Suprapubic skin (tissue), 4 donors: ENCODE results near the gene ZFAND3. TPM values are rescaled to one million over a fixed set of nuclear protein-coding genes. Genes with fewer than 3 reads are reported as not detected.

ENCODE experiments used
- DNase-seq, 2 donors: peaks; one replicate each; pipeline ENCODE4 v3.0.0-alpha.2; 2019; ENCODE audit warnings: low spot score in 2 of 2
- H3K27ac ChIP-seq: fragments of 200-600 bp; sonication (generic); one replicate; pipeline ENCODE4 v1.5.1; 2019
- H3K27me3 ChIP-seq: fragments of 200-600 bp; sonication (generic); one replicate; pipeline ENCODE4 v1.5.1; 2019
- H3K36me3 ChIP-seq: fragments of 200-600 bp; sonication (generic); one replicate; pipeline ENCODE4 v1.5.1; 2019
- H3K4me1 ChIP-seq: fragments of 200-600 bp; sonication (generic); one replicate; pipeline ENCODE4 v1.5.1; 2019
- H3K4me3 ChIP-seq: fragments of 200-600 bp; sonication (generic); one replicate; pipeline ENCODE4 v1.5.1; 2019; ENCODE audit warnings: mild to moderate bottlenecking
- H3K9me3 ChIP-seq: fragments of 200-600 bp; sonication (generic); one replicate; pipeline ENCODE4 v1.5.1; 2019
- CTCF ChIP-seq, 2 donors: fragments of 200-600 bp in 1 of 2; fragments of 450-650 bp in 1 of 2; sonication (generic) in 1 of 2; IDR thresholded peaks; one replicate each; pipeline ENCODE4 v1.5.1; 2016 to 2019; ENCODE audit warnings: antibody characterized with exemption in 2 of 2, mild to moderate bottlenecking in 1 of 2, moderate library complexity in 1 of 2
- EP300 ChIP-seq: sonication (generic); formaldehyde crosslinking; IDR thresholded peaks from one replicate; pipeline ENCODE4 v1.6.1; 2017; ENCODE audit warnings: antibody characterized with exemption
- POLR2A ChIP-seq, 2 donors: fragments of 450-650 bp; IDR thresholded peaks; one replicate each; pipeline ENCODE4 v1.6.1; 2017; ENCODE audit warnings: antibody characterized with exemption in 2 of 2, mild to moderate bottlenecking in 2 of 2, moderate library complexity in 2 of 2
- POLR2AphosphoS5 ChIP-seq, 3 donors: sonication (generic); formaldehyde crosslinking; IDR thresholded peaks; one replicate each; pipeline ENCODE4 v1.6.1; 2017; ENCODE audit warnings: antibody characterized with exemption in 3 of 3
- WGBS: methylation state at CpG from one replicate; pipeline ENCODE4 v1.1.5; 2018; 5-methylcytosine and 5-hydroxymethylcytosine counted together
- total RNA-seq, 4 donors: library from RNA; depleted of rRNA; stranded (reverse); fragments of >200 nt; gene quantifications; one replicate each; pipeline ENCODE4 v1.1.0, GENCODE V29; 2016

The ZFAND3 gene
- total RNA-seq, 4 donors from 2014 or later: 31.1 to 41.0 (median 36.3) TPM

GRCh38 chr6:37931066-37931465, 111.5 kb downstream of the ZFAND3 start:
- 93% methylated on average over 1 of the region's 1 CpG for WGBS
- no peaks in the 10 kb centered on the region for H3K9me3 ChIP-seq
- H3K4me3 ChIP-seq: no peak overlapping the region
- H3K4me1 ChIP-seq: no peaks in the 10 kb centered on the region
- no peaks in the 10 kb centered on the region for H3K27me3 ChIP-seq
- no peak for TF ChIP-seq CTCF (IDR thresholded peaks at IDR 0.05)
- TF ChIP-seq POLR2AphosphoS5 (IDR thresholded peaks at IDR 0.05): no peak
- no peak for TF ChIP-seq POLR2A (IDR thresholded peaks at IDR 0.05)
- TF ChIP-seq EP300: no peak
- no peaks in the 10 kb centered on the region for H3K36me3 ChIP-seq
- no peak overlapping the region for H3K27ac ChIP-seq
- DNase-seq: no peak

GRCh38 chr6:37934276-37934675, 114.7 kb downstream of the ZFAND3 start:
- no peak overlapping the region for H3K4me3 ChIP-seq
- TF ChIP-seq CTCF (IDR thresholded peaks at IDR 0.05): no peak
- TF ChIP-seq EP300: no peak
- no peak for TF ChIP-seq POLR2A (IDR thresholded peaks at IDR 0.05)
- no peak for TF ChIP-seq POLR2AphosphoS5 (IDR thresholded peaks at IDR 0.05)
- H3K4me1 ChIP-seq: no peaks in the 10 kb centered on the region
- no peaks in the 10 kb centered on the region for H3K9me3 ChIP-seq
- WGBS: 97% methylated on average over 5 of the region's 5 CpGs
- no peak overlapping the region for H3K27ac ChIP-seq
- no peaks in the 10 kb centered on the region for H3K27me3 ChIP-seq
- H3K36me3 ChIP-seq: no peaks in the 10 kb centered on the region
- DNase-seq: no peak

DNA sequence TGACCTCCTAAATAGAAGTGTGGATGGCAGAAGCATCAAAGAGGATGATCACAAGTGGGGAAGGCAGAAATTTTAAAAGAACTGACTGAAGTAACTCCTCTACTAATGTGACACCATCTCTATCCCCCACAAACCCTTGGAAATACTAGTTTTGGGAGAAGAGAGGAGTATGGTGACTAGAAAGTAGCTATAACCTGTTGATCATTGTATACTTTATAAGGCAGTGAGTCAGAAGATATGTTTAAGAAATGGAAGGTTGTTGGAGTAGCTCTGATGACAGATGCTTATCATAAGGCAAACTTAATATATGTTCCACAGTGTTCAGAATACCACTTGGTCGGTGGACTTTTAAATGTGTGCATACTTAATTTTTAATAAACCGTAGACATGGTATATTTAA, 116.6 kb downstream of the ZFAND3 start:
- TF ChIP-seq EP300: no peak
- no peak for TF ChIP-seq POLR2A (IDR thresholded peaks at IDR 0.05)
- no peak for TF ChIP-seq CTCF (IDR thresholded peaks at IDR 0.05)
- no peak for TF ChIP-seq POLR2AphosphoS5 (IDR thresholded peaks at IDR 0.05)
- Histone ChIP-seq H3K4me3 (no peak overlapping the region), H3K9me3 (no peaks in the 10 kb centered on the region), H3K36me3 (no peaks in the 10 kb centered on the region), H3K4me1 (peaks cover 7% of the 10 kb centered on the region), H3K27me3 (no peaks in the 10 kb centered on the region), H3K27ac (no peak overlapping the region)
- 84% methylated on average over 2 of the region's 2 CpGs for WGBS
- no peak for DNase-seq

- Histone ChIP-seq H3K36me3 (no peaks in the 10 kb centered on the region), H3K27me3 (no peaks in the 10 kb centered on the region), H3K9me3 (no peaks in the 10 kb centered on the region), H3K4me1 (peaks cover 7% of the 10 kb centered on the region), H3K4me3 (no peak overlapping the region), H3K27ac (no peak overlapping the region)
- DNase-seq: no peak
- TF ChIP-seq POLR2A (IDR thresholded peaks at IDR 0.05) (no peak), CTCF (IDR thresholded peaks at IDR 0.05) (no peak), POLR2AphosphoS5 (IDR thresholded peaks at IDR 0.05) (no peak), EP300 (no peak)
Observed at GRCh38 chr6:37936906-37937305, 117.4 kb downstream of the ZFAND3 start.

GRCh38 chr6:37938909-37939308, 119.4 kb downstream of the ZFAND3 start:
- H3K9me3 ChIP-seq: no peaks in the 10 kb centered on the region
- H3K27me3 ChIP-seq: no peaks in the 10 kb centered on the region
- H3K4me3 ChIP-seq: no peak overlapping the region
- no peak for DNase-seq
- H3K36me3 ChIP-seq: no peaks in the 10 kb centered on the region
- TF ChIP-seq EP300 (no peak), POLR2AphosphoS5 (IDR thresholded peaks at IDR 0.05) (no peak), CTCF (IDR thresholded peaks at IDR 0.05) (no peak), POLR2A (IDR thresholded peaks at IDR 0.05) (no peak)
- peaks cover 7% of the 10 kb centered on the region for H3K4me1 ChIP-seq
- H3K27ac ChIP-seq: no peak overlapping the region
